GM18508 (cell line): ENCODE data around the gene CEP128.
A peak's percentile ranks its signal among the peaks of the same experiment; 100 is the strongest.

ENCODE experiments used
- ATAC-seq: cut with Tn5 transposase; IDR thresholded peaks from one replicate; pipeline ENCODE4 v1.9.1; 2021; ENCODE audit warnings: moderate number of reproducible peaks; ENCODE audit not compliant: insufficient read depth, unreplicated experiment

The CEP128 gene

DNA sequence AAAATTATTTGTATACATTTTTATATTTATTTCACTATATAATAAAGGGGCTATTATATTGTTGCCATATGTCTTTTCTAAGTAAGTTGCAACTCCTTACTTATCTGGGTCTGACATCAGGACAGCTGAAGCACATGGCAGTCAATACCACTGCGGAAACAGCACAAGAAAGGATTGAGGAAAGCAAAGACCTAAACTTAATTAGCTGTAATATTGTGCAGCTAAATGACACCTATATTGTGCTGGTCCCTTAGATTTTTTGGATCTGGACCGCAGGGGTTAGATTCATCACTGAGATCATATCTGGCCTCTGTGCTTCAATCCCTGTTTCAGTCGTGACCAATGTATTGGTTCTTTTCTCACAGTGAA is 370.6 kb downstream of the CEP128 start:
- no peak for ATAC-seq

DNA sequence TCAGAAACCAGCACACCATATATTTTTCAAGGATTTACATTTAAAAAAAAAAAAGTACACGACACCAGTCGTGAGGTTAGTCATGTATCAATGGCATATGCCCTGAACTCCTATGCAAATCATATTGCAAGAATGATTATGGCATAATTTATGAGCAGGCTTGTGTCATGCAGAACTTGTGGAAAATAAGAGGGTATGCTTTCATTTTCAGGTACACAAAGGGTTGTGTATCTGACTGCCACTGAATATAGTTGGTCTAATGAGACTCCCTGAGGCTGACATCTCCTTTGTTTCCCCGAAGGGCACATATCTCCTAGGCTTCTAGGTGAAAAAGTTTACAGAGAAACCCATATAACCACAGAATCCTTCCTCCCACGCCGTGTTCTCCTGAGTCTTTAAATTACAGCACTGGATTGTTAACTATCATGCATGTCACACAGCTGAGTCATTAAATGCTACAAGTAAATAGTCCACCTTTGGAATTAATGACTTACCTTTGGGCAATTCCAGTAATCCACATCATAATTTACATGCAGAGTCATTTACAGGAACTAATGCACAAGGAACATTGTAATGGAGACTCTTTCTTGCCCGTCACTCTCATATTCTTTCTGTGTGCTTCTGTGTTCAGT is 373.5 kb downstream of the CEP128 start:
- ATAC-seq = no peak

DNA sequence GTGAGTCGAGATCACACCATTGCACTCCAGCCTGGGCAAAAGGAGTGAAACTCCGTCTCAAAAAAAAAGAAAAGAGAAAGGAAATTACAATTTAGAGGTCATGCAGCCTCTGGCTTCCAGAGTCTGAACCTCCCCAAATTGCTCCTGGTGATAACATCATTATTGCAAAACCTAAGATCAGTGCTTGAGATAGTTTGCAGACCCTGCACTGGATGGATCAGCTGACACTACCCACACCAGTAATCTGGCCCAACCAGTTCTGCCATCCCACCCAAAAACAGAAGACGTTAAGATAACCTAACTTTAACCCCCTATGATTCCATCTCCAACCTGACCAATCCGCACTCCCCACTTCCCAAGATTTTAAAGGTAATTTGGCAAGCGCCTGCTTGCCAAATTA is 376.5 kb downstream of the CEP128 start:
- ATAC-seq = no peak

DNA sequence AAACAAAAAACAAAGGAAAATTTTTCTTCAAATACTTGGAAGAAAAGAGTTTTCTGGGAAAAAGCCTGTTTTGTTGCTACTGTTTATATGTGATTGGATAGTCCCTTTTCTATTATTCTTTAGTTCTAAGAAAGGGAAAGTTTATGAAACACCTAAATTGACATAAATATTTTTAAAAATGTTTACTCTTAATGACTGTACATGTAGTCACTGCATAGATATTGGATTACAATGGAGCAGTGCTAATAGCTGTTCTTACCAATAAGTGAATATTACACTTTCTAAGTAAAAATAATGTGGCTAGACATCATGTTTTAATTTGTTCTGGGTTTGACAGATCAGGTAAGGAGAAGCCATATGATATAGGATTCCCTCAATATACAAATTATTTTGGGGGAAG is 377.5 kb downstream of the CEP128 start:
- no peak for ATAC-seq

DNA sequence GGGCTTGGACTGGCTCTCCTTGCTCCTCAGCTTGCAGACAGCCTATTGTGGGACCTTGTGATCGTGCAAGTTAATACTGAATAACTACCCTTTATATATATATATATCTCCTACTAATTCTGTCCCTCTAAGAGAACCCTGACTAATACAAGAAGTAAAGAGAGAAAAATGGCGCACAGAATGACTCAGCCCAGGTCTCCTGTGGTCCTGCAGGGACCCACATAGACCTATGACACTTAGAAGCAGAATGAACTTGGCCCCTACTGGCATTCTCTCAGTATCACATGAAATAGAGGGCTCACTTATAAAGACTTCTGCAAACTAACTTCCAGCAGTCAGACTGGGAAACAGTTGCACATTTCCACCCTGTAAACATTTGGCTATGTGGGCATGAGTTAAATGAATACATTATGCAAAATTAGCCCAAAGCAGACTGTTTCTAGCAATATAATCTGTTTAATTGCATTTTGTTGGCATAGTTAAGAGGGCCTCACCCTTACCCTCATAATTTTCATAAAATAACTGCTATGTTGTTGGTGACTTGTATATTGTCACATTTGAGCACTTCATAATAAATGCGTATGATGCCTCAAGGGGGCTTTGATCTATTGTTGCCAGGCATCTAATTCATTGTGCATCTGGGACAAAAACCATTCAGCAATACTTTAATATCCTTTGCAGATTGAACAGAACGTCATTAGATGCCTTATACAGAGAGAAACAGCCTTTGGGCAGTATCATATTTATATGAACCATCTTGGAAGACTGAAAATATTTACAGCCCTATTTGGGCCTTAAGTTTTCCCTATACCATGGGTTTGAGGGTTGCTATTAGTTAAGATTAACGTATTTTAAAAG is 380.5 kb downstream of the CEP128 start:
- peak; percentile 95 for ATAC-seq

DNA sequence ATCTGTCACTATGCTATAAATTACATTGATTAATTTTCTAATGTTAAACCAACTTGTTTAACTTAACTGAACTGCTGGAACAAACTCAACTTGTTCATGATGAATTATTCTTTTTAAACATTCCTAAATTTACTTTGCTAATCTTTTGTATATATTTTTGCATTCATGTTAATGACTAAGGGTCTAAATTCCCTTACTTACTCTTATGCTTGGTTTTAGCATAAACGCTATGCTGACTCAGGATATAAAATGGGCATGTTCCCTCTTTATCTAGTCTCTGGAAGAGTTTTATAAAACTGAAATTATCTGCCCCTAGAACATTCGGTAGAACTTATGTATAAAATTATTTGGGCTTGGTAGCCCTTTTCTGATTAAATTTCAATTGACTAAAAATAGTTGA is 387.4 kb downstream of the CEP128 start:
- no peak for ATAC-seq

DNA sequence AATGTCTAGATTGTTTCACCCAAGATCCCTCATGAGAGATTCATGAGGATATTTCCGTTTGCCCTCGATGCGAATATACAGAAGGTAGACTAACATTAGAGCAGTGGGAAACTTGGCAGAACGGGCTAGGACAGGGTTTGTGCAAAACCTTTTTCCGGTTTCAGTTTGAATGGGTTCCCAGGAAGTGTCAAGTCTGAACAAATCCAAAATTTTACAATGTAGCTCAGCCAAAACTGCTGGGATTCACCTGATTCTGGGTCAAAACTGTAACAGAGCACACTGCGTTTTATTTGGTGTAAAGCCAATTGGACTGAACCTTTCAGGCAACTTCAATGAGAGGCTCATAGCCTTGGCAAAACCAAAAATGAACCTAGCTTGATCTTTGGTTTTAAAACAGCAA is 392.4 kb downstream of the CEP128 start:
- no peak for ATAC-seq

DNA sequence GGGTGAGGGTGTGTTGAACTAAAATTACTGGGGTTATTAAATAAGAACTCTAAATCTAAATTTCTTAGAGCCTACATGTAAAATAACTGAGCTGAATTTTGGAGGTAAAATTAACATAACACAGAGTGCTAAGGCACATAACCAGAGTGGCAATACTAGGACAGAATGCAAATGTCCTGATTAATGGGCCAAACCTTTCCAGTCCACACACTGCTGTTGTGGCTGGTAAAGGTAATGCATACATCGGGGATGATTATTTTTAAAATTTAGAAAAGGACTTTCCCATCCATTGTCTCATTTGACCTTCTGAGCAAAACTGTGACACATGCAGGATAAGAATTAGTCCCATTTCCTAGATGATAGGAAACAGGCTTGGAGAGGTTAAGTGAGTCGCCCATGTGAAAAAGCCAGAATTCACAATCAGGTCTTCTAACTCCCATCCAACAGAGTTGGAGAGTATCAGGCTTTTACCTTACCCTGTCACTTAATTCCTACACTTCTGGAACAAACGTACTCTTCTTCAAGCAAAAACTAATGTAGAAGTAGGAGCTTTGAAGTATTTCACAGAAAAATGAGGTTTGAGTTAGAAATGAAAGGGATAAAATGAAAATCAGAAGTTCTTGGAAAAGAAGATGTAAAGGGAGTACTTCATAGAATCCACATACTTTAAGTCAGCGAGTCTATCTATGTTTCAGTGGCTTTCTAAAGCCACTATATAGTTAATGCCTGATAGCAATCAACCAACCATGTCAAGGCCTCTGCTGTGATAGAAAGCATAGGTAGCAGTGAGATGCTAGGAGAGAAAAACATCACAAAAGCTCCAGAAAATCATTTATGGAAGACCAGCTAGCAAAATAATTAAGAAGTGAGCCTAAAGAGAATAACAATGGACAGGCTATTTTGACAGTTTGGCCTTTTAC is 395.3 kb downstream of the CEP128 start:
- ATAC-seq = no peak

DNA sequence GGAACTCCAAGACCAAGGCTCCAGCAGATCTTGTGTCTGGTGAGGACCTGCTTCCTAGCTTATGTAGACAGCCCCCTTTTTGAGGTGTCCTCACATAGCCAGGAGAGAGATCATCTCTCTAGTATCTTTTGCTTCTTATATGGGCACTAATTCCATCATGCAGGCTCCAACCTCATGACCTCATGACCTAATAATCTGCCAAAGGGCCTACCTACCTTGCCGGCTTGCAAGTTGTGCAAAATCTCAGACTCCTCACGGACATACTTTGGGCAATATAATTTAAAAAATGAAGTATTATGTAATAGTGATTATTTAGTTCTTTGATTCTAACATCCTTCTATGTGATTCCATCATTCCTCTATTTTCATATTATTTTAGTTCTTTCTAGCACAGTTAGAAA is 397.2 kb downstream of the CEP128 start:
- ATAC-seq = no peak

DNA sequence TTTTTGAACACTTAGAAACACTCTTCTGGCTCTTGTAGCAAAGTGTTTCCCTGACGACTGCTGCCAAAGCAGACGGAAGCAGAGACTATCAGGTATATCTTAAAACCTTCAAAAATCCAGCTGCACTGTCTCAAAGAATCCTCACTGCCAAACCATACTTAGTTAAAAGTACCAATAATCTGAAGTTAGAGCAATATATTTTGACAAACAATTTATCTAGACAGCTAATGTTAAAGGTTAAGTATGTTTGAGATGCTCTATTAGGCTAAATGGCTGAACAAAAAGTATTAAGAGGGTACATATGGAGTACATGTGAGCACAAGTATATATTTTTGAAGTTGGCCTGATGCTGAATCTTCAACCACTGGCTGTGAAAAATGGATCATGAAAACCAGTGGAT is 398.3 kb downstream of the CEP128 start:
- ATAC-seq = no peak

DNA sequence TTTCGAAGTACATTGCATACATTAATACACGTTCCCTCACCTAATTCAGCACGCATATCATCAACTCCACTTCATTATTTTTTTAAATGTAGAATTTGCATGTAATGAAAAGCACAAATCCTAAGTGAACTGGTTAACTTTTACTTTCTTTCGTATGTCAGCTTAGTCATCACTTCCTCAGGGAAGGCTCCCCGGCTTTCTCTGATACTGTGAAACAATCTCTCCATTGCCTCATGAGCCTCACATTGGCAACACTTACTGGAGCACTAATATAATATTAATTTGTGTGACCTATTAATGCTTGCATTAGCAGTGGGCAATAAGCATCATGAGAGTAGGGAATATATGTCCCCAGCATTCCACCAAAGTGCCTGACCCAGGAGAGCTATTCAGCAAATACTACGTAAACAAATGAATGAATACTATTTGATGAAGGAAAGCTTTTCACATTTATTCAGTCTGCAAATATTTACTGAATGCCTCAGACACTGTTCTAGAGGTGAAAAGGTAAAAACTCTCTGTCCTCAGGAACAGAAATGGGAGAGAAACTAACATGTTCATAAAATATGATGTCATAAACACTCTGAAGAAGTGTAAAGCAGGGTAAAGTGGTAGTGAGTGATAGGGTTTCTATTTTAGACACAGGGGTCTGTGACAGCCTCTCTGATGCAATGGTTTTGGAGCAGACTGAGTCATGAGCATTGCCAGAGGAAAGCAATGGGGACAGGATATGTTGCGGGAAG is 402.7 kb downstream of the CEP128 start:
- ATAC-seq = no peak

DNA sequence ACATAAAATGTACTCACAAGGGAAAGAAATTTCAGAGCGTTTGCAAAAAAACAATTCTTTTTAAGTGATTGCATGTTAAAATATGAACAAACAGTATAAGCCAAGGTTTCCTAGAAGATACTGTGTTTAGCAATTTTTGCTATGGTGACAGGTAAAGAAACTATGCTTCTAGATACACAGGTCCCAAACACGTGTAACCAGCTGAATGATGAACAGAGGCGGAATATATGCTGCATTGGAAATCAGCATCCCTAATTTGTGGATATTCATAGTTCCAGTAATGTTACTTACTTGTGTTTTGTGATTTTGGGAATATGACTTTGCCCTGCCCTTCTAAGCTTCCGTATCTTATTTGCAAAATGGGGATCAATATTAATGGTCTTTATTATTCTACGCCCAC is 403.9 kb downstream of the CEP128 start:
- no peak for ATAC-seq

DNA sequence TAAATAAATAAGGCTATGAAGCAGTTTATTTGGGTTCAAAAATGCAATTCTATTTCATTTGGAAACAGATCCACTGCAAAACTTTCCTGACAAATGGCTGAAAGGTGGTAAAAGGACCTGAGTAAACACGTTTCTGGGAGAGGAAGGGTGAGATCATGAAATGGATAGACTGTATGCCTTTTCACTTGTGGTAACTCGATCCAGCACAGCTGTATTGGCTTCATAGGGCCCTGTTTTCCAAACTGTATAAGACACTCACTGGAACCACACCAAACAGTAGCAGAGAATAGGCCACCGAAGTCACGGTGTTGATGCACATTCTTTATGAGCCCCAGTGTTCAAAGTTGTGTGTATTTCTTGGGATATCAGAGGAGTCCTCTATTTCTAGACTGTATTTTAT is 405.1 kb downstream of the CEP128 start:
- ATAC-seq = no peak

DNA sequence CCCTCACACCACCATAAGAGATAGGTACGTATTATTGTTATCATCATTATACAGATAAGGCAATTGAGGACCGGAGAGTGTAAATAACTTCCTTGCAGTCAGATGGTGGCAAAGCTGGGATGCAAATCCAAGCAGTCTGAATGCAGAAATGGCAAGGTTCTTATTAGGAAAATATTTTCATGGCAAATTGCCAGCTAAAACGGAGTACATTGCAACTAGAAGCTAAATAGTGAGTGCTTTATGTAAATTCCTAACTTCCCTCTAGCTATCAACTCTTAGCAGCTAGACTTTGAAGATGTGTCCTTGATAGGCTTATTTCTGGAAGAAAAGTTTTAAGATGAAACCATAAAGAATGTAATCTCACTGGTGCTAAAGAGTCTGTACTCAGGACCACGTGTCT is 406.4 kb downstream of the CEP128 start:
- no peak for ATAC-seq

DNA sequence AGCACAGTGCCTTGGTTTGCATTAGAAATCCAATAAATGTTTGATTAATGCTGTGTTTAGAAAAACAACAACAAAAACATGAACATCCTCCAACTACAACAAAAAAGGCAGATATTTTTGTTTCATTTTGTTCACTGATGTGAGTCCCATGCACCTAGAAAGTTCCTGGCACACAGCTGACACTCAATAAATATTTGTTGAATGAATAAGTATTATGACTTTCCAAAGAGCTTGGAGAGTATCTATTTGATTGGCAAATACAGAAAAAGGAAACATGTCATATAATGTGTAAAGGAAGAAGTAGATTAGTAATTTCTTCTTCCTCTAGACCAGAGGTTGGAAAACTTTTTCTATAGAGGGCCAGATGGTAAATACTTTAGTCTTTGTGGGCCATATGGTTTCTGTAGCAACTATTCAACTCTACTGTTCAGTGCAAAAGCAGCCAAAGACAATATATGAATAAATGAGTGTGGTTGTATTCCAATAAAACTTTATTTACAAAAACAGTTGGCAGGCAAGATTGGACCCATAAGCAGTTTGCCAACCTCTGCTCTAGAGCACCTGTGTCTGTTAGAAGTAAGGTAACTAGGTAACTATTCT is 417.9 kb downstream of the CEP128 start:
- ATAC-seq = no peak

DNA sequence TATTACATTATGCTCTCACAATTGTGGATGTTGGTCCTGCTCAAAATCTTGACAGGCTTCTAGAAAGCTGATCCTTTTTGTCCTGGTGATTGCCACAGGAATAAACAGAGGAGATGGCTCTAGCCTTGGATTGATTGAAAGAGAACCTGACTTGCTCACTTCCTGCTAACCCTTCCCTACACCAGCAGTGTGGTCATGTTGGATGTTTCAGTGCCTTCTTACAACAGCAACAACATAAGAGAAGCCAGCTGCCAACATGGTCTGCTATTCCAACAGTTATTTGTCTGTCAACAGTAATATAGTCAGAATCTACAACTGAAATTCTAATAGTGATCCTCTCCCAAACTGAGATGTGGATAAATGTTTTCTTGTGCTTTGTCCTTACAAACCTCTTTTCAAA is 418.6 kb downstream of the CEP128 start:
- ATAC-seq = no peak

DNA sequence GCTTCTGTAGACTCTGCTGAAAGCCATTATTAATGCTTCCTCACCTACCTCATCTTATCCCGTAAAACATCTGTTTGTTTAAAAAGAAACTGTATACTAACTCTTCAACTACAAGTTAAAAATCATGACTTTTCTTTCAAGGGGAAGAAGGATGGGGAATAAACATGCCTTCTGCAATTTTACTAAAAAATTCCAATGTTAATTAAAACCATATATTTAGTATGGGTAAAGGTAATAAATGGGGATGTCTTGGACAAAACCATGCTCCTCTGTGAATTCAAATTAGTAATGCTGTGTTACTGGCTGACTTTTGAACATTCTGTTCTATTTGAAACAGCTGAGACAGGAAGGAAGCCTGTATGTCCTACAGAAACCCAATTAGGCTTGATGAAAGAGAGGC is 419.1 kb downstream of the CEP128 start:
- ATAC-seq = no peak

DNA sequence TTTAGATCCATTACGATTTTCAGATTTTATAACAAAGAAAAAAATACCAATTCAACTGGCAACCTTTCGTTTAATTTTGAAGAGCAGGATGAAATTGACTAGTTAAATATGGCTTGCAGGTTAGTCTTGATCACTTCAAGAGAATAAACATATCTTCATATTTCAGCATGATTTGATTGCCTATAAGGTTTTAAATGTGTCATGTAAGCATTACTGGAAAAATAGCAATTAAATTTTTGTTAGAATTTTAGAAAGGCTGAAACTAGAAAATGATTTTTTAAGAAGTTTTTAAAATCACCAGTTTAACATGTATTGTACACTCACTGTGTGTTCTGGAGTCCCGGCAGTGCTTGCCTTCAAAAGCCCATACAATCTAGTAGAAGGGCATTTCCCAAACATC is 420.1 kb downstream of the CEP128 start:
- no peak for ATAC-seq

DNA sequence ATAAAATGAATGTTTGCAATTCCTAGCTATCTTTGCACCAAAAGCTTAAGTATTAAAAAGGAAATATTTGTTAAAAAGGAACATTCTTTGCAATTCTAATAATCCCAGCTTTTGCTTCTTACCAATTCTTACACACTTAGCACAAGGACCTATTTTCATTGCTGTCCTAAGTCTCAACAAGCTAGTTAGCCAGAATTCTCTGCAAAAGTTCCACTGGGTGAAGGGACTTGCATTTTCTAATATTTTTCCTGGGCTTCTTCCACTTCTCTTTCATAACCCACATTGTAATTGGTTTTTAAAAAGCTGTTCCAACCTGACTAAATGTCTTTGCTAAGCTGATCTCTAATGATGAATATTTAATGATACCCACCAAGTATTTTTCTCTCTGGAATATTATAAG is 422.5 kb downstream of the CEP128 start:
- ATAC-seq = no peak

DNA sequence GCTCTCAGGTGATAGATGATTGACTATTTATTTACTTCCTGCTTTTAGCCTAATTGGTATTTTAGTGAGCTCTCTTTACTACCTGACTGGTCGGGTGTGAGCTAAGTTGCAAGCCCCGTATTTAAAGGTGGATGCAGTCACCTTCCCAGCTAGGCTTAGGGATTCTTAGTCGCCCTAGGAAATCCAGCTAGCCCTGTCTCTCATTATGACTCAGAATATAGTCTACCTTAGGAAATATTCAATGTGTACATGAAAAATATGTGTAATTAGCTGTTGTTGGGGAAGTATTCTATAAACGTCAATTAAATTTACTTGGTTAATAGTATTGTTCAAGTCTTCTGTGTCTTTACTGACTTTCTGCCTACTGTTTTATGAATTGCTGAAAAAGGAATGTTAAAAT is 423.4 kb downstream of the CEP128 start:
- ATAC-seq = no peak
